HFF-Myc (cell line): ENCODE measurements around the gene GLRA2.

Experiments used
- DNase-seq: peaks from one replicate; pipeline ENCODE4 v3.0.0-alpha.2; 2011; ENCODE audit warnings: low read depth; ENCODE audit errors: extremely low read depth
- H3K4me3 ChIP-seq: replicated peaks from 2 replicates; pipeline ENCODE4 v1.5.1; 2011; ENCODE audit warnings: low read depth, mild to moderate bottlenecking, control low read depth, low read length
- TF ChIP-seq, protein P1 (sequence below): IDR thresholded peaks from 2 replicates; pipeline ENCODE4 v1.5.1; 2012; ENCODE audit warnings: mild to moderate bottlenecking, low read depth, low read length, control low read depth; ENCODE audit errors: missing control alignments

Gene GLRA2

GRCh38 chrX:14529290-14529989, at the start of gene GLRA2:
Gene GLRA2, plus strand, starts transcription at chrX:14529536. Its CDS starts 522 bp downstream, at chrX:14530058.
- TF ChIP-seq, protein P1, sequence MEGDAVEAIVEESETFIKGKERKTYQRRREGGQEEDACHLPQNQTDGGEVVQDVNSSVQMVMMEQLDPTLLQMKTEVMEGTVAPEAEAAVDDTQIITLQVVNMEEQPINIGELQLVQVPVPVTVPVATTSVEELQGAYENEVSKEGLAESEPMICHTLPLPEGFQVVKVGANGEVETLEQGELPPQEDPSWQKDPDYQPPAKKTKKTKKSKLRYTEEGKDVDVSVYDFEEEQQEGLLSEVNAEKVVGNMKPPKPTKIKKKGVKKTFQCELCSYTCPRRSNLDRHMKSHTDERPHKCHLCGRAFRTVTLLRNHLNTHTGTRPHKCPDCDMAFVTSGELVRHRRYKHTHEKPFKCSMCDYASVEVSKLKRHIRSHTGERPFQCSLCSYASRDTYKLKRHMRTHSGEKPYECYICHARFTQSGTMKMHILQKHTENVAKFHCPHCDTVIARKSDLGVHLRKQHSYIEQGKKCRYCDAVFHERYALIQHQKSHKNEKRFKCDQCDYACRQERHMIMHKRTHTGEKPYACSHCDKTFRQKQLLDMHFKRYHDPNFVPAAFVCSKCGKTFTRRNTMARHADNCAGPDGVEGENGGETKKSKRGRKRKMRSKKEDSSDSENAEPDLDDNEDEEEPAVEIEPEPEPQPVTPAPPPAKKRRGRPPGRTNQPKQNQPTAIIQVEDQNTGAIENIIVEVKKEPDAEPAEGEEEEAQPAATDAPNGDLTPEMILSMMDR, result no peak
- H3K4me3 ChIP-seq, result no peak within 1 kb of the TSS
- no peak for DNase-seq

GRCh38 chrX:14489437-14489836, 39.9 kb upstream of the GLRA2 start:
- TF ChIP-seq, protein P1, result no peak
- DNase-seq, result no peak
- H3K4me3 ChIP-seq, result no peak overlapping the region

DNA sequence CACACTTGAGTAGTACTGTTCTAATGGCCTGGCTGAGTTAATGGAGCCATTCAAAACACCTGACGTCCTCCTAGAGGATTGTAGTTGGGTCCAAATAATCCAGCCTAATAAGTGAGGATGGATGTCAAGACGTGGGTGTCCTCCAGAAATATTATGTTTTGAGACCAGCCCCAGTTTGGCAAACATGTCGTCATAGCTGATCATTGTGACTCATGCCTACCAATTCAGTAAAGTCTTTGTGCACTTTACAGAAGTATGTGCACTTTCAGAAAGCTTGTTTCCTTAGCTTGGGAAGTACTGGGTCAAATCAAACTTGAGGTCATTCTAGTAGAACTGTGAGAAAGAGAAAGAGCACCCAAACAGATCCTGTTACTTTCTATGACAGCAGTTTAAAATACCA, 37.6 kb upstream of the GLRA2 start:
- TF ChIP-seq, protein P1, result no peak
- H3K4me3 ChIP-seq, result no peak overlapping the region
- no peak for DNase-seq

DNA sequence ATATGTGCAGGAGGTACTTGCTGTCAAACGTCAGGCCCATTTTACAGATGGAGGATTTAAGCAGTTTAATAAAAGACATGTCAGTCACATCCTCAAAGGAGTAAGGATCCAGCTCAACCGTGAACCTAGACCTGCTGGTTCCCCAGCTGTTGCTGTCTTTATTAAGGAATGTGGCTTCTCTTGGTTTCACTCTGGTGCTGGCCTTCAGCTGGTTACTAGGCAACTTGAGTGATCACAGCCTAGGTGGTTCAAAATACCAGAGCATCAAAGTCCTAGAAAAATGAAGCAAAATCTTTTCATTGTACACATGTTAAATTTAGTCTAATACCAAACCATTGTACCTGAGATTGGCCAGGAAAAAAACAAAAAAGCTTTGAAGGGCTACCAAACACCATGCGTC, 32.7 kb upstream of the GLRA2 start:
- H3K4me3 ChIP-seq, result no peak overlapping the region
- TF ChIP-seq, protein P1, result no peak
- no peak for DNase-seq

- TF ChIP-seq, protein P1, result no peak
- H3K4me3 ChIP-seq, result no peak overlapping the region
- no peak for DNase-seq
Measured at GRCh38 chrX:14497184-14497666, 32.1 kb upstream of the GLRA2 start.

DNA sequence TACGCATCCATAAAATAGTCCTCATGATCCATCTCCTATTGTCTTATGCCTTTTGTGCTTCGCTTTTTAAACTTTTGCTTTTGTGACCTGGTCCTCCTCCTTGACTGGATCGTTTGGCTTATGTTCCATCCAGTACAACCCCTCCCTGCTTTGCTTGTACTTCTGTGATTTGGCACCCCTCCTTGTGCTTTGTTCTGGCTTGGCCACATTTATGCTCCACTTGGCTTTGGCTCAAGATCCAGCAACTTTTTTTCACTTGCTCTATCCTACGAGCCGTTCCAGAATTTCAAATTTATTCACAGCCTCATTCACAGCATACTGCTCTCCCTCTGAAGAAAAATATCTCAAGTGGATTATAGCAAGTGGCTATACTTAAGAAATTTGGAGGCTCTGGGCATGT, 28.0 kb upstream of the GLRA2 start:
- no peak for DNase-seq
- no peak overlapping the region for H3K4me3 ChIP-seq
- TF ChIP-seq, protein P1, result no peak
